ENCODE results near the gene CLSTN2.

CLSTN2 gene

GRCh38 chr3:140394488-140395133 is 459.6 kb downstream of the CLSTN2 start:
- H3K27ac ChIP-seq, result no peak overlapping the region
- intact Hi-C loops (cut with DNase I; ENCODE audit: low total_unique reads), result no loop called here
- no peaks in the 10 kb centered on the region for H3K4me1 ChIP-seq
- no peak for TF ChIP-seq CTCF (IDR thresholded peaks at IDR 0.05)
- no peak for DNase-seq
- no peaks in the 10 kb centered on the region for H3K36me3 ChIP-seq
- H3K27me3 ChIP-seq, result no peaks in the 10 kb centered on the region
- no peak overlapping the region for H3K4me3 ChIP-seq
- H3K9me3 ChIP-seq, result no peaks in the 10 kb centered on the region

GRCh38 chr3:140395134-140396075 is 460.4 kb downstream of the CLSTN2 start:
- Histone ChIP-seq H3K9me3 (no peaks in the 10 kb centered on the region), H3K27ac (no peak overlapping the region), H3K36me3 (no peaks in the 10 kb centered on the region), H3K27me3 (no peaks in the 10 kb centered on the region), H3K4me1 (no peaks in the 10 kb centered on the region), H3K4me3 (no peak overlapping the region)
- no peak for DNase-seq
- intact Hi-C loops (cut with DNase I; ENCODE audit: low total_unique reads), result no loop called here
- TF ChIP-seq CTCF (IDR thresholded peaks at IDR 0.05), result no peak

GRCh38 chr3:140396110-140396509 is 461.1 kb downstream of the CLSTN2 start:
- no peak for TF ChIP-seq CTCF (IDR thresholded peaks at IDR 0.05)
- no peak for DNase-seq
- H3K27ac ChIP-seq, result no peak overlapping the region
- no peak overlapping the region for H3K4me3 ChIP-seq
- no peaks in the 10 kb centered on the region for H3K4me1 ChIP-seq
- H3K36me3 ChIP-seq, result no peaks in the 10 kb centered on the region
- no peaks in the 10 kb centered on the region for H3K9me3 ChIP-seq
- intact Hi-C loops (cut with DNase I; ENCODE audit: low total_unique reads), result no loop called here
- no peaks in the 10 kb centered on the region for H3K27me3 ChIP-seq

GRCh38 chr3:140397847-140398246 is 462.9 kb downstream of the CLSTN2 start:
- no peak overlapping the region for H3K27ac ChIP-seq
- no peaks in the 10 kb centered on the region for H3K9me3 ChIP-seq
- H3K27me3 ChIP-seq, result no peaks in the 10 kb centered on the region
- intact Hi-C loops (cut with DNase I; ENCODE audit: low total_unique reads), result no loop called here
- TF ChIP-seq CTCF (IDR thresholded peaks at IDR 0.05), result no peak
- no peak for DNase-seq
- no peaks in the 10 kb centered on the region for H3K36me3 ChIP-seq
- H3K4me1 ChIP-seq, result no peaks in the 10 kb centered on the region
- H3K4me3 ChIP-seq, result no peak overlapping the region

- Histone ChIP-seq H3K27me3 (no peaks in the 10 kb centered on the region), H3K4me3 (no peak overlapping the region), H3K9me3 (no peaks in the 10 kb centered on the region), H3K4me1 (no peaks in the 10 kb centered on the region), H3K27ac (no peak overlapping the region), H3K36me3 (no peaks in the 10 kb centered on the region)
- no peak for TF ChIP-seq CTCF (IDR thresholded peaks at IDR 0.05)
- no peak for DNase-seq
- intact Hi-C loops (cut with DNase I; ENCODE audit: low total_unique reads), result no loop called here
These were observed 463.4 kb downstream of the CLSTN2 start for GRCh38 chr3:140398387-140398786.

All from tibial artery (tissue), 4 donors.